ENCODE results near the gene F12. TPM values are rescaled to one million over a fixed set of nuclear protein-coding genes. Genes with fewer than 3 reads are reported as not detected.
A peak's percentile ranks its signal among the peaks of the same experiment; 100 is the strongest.
"Not testable (repeated sequence)": the region's sequence is repeated elsewhere in the genome, so short reads cannot be mapped to it uniquely, and the experiment has no call there.

F12 gene
- total and polyA plus RNA-seq, 4 experiments from 2014 or later = 2.0 to 2.4 TPM; not detected in 2

GRCh38 chr5:177425801-177426565, 16.6 kb upstream of the F12 start:
- no peaks in the 10 kb centered on the region for H3K9me3 ChIP-seq (ENCODE audit: control insufficient read depth in 1 of 2, low read length in 2 of 2)
- H3K27me3 Mint-ChIP-seq = no peaks in the 10 kb centered on the region
- H3K9me3 Mint-ChIP-seq = peaks cover 0 to 5% (median 0%) of the 10 kb centered on the region in 8 donors
- peaks cover 14% of the 10 kb centered on the region for H3K36me3 ChIP-seq (ENCODE audit: insufficient read depth, low read length)
- POLR2A ChIA-PET (ENCODE audit: partially characterized antibody) = interaction anchor here (0.5 to 14.3 kb wide), 22 partner anchors 7 to 888 kb away, joined by 3 to 1171 read pairs (median 6); partner anchors contain the start of genes F12, LMAN2, PDLIM7 and PRR7
- H3K36me3 Mint-ChIP-seq = peaks cover 16 to 30% of the 10 kb centered on the region in 2 donors
- peaks cover 31 to 65% (median 44%) of the 10 kb centered on the region in 4 donors for H3K4me1 Mint-ChIP-seq
- CTCF ChIA-PET (ENCODE audit: partially characterized antibody) = interaction anchor here (0.9 to 14.2 kb wide), 7 partner anchors 11 to 116 kb away, joined by 4 to 307 read pairs (median 55); partner anchors contain the start of genes F12, PFN3 and PRR7
- peak; percentile 99 to 100 (median 100) for DNase-seq
- peak overlapping the region; percentile 89 to 96 (median 92) for H3K4me3 Mint-ChIP-seq
- no peaks in the 10 kb centered on the region for H3K27me3 ChIP-seq (ENCODE audit: insufficient read depth, low read length)
- H3K27ac ChIP-seq (ENCODE audit: low read depth, low read length) = peak overlapping the region; percentile 65
- intact Hi-C loops (cut with micrococcal nuclease) = loop anchor here (1.0 kb wide), 7 partner anchors 8 to 71 kb away; partner anchors contain the start of genes PDLIM7, PRR7 and RGS14
- H3K4me1 ChIP-seq (ENCODE audit: insufficient read depth, low read length) = peaks cover 52% of the 10 kb centered on the region
- peak overlapping the region; percentile 21 to 53 for H3K4me3 ChIP-seq (ENCODE audit: low read length in 2 of 2)
- H3K27ac Mint-ChIP-seq = peak overlapping the region; percentile 91 to 99 (median 99)

GRCh38 chr5:177425196-177425800, 15.9 kb upstream of the F12 start:
- Histone ChIP-seq H3K4me1 (ENCODE audit: insufficient read depth, low read length) (peaks cover 45% of the 10 kb centered on the region), H3K36me3 (ENCODE audit: insufficient read depth, low read length) (peaks cover 7% of the 10 kb centered on the region), H3K27me3 (ENCODE audit: insufficient read depth, low read length) (no peaks in the 10 kb centered on the region), H3K27ac (ENCODE audit: low read depth, low read length) (peak overlapping the region; percentile 65), H3K4me3 (ENCODE audit: low read length in 2 of 2) (peak overlapping the region; percentile 21 to 53), H3K9me3 (ENCODE audit: control insufficient read depth in 1 of 2, low read length in 2 of 2) (no peaks in the 10 kb centered on the region)
- Mint-ChIP-seq H3K36me3 (peaks cover 9 to 24% of the 10 kb centered on the region in 2 donors), H3K27ac (peak overlapping the region; percentile 91 to 99 (median 99)), H3K27me3 (no peaks in the 10 kb centered on the region), H3K4me3 (peak overlapping the region; percentile 89 to 96 (median 92)), H3K9me3 (peaks cover 0 to 5% (median 0%) of the 10 kb centered on the region in 8 donors), H3K4me1 (peaks cover 24 to 58% (median 38%) of the 10 kb centered on the region in 4 donors)
- DNase-seq = no peak
- intact Hi-C loops (cut with micrococcal nuclease) = no loop called here
- ChIA-PET POLR2A (ENCODE audit: partially characterized antibody) (interaction anchor here (1.3 to 14.3 kb wide), 15 partner anchors 8 to 73 kb away, joined by 3 to 1171 read pairs (median 7); partner anchors contain the start of genes F12, LMAN2, PDLIM7 and PRR7), CTCF (ENCODE audit: partially characterized antibody) (interaction anchor here (0.9 to 14.2 kb wide), 7 partner anchors 11 to 115 kb away, joined by 4 to 307 read pairs (median 55); partner anchors contain the start of genes F12, PFN3 and PRR7)

GRCh38 chr5:177423671-177424070, 14.3 kb upstream of the F12 start:
- Histone ChIP-seq H3K27me3 (ENCODE audit: insufficient read depth, low read length) (no peaks in the 10 kb centered on the region), H3K27ac (ENCODE audit: low read depth, low read length) (no peak overlapping the region), H3K9me3 (ENCODE audit: control insufficient read depth in 1 of 2, low read length in 2 of 2) (no peaks in the 10 kb centered on the region), H3K4me3 (ENCODE audit: low read length in 2 of 2) (no peak overlapping the region), H3K36me3 (ENCODE audit: insufficient read depth, low read length) (no peaks in the 10 kb centered on the region), H3K4me1 (ENCODE audit: insufficient read depth, low read length) (peaks cover 30% of the 10 kb centered on the region)
- Mint-ChIP-seq H3K27me3 (no peaks in the 10 kb centered on the region), H3K9me3 (peaks cover 0 to 5% (median 0%) of the 10 kb centered on the region in 8 donors), H3K27ac (peak overlapping the region in 2 of 7 donors; percentile 72 to 96), H3K36me3 (peaks cover 0 to 11% of the 10 kb centered on the region in 2 donors), H3K4me3 (no peak overlapping the region), H3K4me1 (peaks cover 9 to 42% (median 23%) of the 10 kb centered on the region in 4 donors)
- DNase-seq = no peak
- CTCF ChIA-PET (ENCODE audit: partially characterized antibody) = interaction anchor here (0.9 to 14.2 kb wide), 5 partner anchors 9 to 34 kb away, joined by 5 to 307 read pairs (median 9); partner anchors contain the start of genes F12 and PFN3
- intact Hi-C loops (cut with micrococcal nuclease) = no loop called here
- POLR2A ChIA-PET (ENCODE audit: partially characterized antibody) = interaction anchor here (0.8 to 14.3 kb wide), 5 partner anchors 9 to 72 kb away, joined by 3 to 1171 read pairs (median 109); partner anchors contain the start of genes LMAN2 and PRR7

GRCh38 chr5:177421062-177421798, 11.9 kb upstream of the F12 start:
- intact Hi-C loops (cut with micrococcal nuclease) = no loop called here
- Histone ChIP-seq H3K4me3 (ENCODE audit: low read length in 2 of 2) (no peak overlapping the region), H3K36me3 (ENCODE audit: insufficient read depth, low read length) (no peaks in the 10 kb centered on the region), H3K27me3 (ENCODE audit: insufficient read depth, low read length) (no peaks in the 10 kb centered on the region), H3K27ac (ENCODE audit: low read depth, low read length) (no peak overlapping the region), H3K9me3 (ENCODE audit: control insufficient read depth in 1 of 2, low read length in 2 of 2) (no peaks in the 10 kb centered on the region), H3K4me1 (ENCODE audit: insufficient read depth, low read length) (peaks cover 19% of the 10 kb centered on the region)
- Mint-ChIP-seq H3K4me3 (no peak overlapping the region), H3K36me3 (peaks cover 0 to 2% of the 10 kb centered on the region in 2 donors), H3K27ac (no peak overlapping the region), H3K27me3 (no peaks in the 10 kb centered on the region), H3K4me1 (peaks cover 14 to 27% (median 21%) of the 10 kb centered on the region in 4 donors), H3K9me3 (peaks cover 0 to 3% (median 0%) of the 10 kb centered on the region in 8 donors)
- ChIA-PET POLR2A (ENCODE audit: partially characterized antibody) (interaction anchor here (1.2 to 14.3 kb wide), 4 partner anchors 7 to 25 kb away, joined by 6 to 1171 read pairs (median 74); partner anchors contain the start of gene PRR7), CTCF (ENCODE audit: partially characterized antibody) (interaction anchor here (1.2 to 14.2 kb wide), 3 partner anchors 15 to 80 kb away, joined by 3 to 307 read pairs (median 108); partner anchors contain the start of genes F12 and PFN3)
- DNase-seq = no peak

GRCh38 chr5:177420472-177420871, 11.1 kb upstream of the F12 start:
- H3K27ac Mint-ChIP-seq; H3K36me3 ChIP-seq (ENCODE audit: insufficient read depth, low read length); H3K9me3 ChIP-seq (ENCODE audit: control insufficient read depth in 1 of 2, low read length in 2 of 2); intact Hi-C loops (cut with micrococcal nuclease); H3K27me3 Mint-ChIP-seq; H3K27me3 ChIP-seq (ENCODE audit: insufficient read depth, low read length); H3K9me3 Mint-ChIP-seq; DNase-seq; H3K36me3 Mint-ChIP-seq; H3K4me3 Mint-ChIP-seq; H3K4me3 ChIP-seq (ENCODE audit: low read length in 2 of 2); H3K27ac ChIP-seq (ENCODE audit: low read depth, low read length): not testable (repeated sequence)
- ChIA-PET CTCF (ENCODE audit: partially characterized antibody) (interaction anchor here (7.3 kb wide), 1 partner anchor 16 kb away, joined by 81 read pairs; the partner anchor contains the start of gene PFN3), POLR2A (ENCODE audit: partially characterized antibody) (interaction anchor here (6.4 kb wide), 1 partner anchor 13 kb away, joined by 40 read pairs; no protein-coding TSS in a partner anchor)
- H3K4me1 ChIP-seq (ENCODE audit: insufficient read depth, low read length) = peaks cover 19% of the 10 kb centered on the region
- peaks cover 13 to 23% (median 18%) of the 10 kb centered on the region in 4 donors for H3K4me1 Mint-ChIP-seq

GRCh38 chr5:177419046-177419445, 9.7 kb upstream of the F12 start:
- ChIA-PET CTCF (ENCODE audit: partially characterized antibody) (interaction anchor here (1.1 to 7.3 kb wide), 2 partner anchors 11 to 15 kb away, joined by 4 to 81 read pairs; partner anchors contain the start of gene PFN3), POLR2A (ENCODE audit: partially characterized antibody) (interaction anchor here (0.9 to 8.6 kb wide), 3 partner anchors 7 to 30 kb away, joined by 3 to 109 read pairs (median 4); partner anchors contain the start of gene GRK6)
- H3K4me1 Mint-ChIP-seq = peaks cover 10 to 22% (median 14%) of the 10 kb centered on the region in 4 donors
- H3K4me1 ChIP-seq (ENCODE audit: insufficient read depth, low read length) = peaks cover 20% of the 10 kb centered on the region
- H3K9me3 Mint-ChIP-seq = no peaks in the 10 kb centered on the region
- no peaks in the 10 kb centered on the region for H3K27me3 Mint-ChIP-seq
- no peak for DNase-seq
- H3K27me3 ChIP-seq (ENCODE audit: insufficient read depth, low read length) = no peaks in the 10 kb centered on the region
- H3K9me3 ChIP-seq (ENCODE audit: control insufficient read depth in 1 of 2, low read length in 2 of 2) = no peaks in the 10 kb centered on the region
- no peaks in the 10 kb centered on the region for H3K36me3 ChIP-seq (ENCODE audit: insufficient read depth, low read length)
- H3K4me3 ChIP-seq (ENCODE audit: low read length in 2 of 2) = no peak overlapping the region
- no peak overlapping the region for H3K27ac ChIP-seq (ENCODE audit: low read depth, low read length)
- no peaks in the 10 kb centered on the region for H3K36me3 Mint-ChIP-seq
- H3K4me3 Mint-ChIP-seq = no peak overlapping the region
- H3K27ac Mint-ChIP-seq = no peak overlapping the region
- intact Hi-C loops (cut with micrococcal nuclease) = no loop called here

Data from CD4-positive, alpha-beta memory T cell (primary cell).